Lung (tissue), 12 donors: Measurements from ENCODE around the gene CCDC86. TPM values are rescaled to one million over a fixed set of nuclear protein-coding genes. Genes with fewer than 3 reads are reported as not detected.

ENCODE experiments used
- ATAC-seq: fragments of 200-7000 bp; cut with Tn5 transposase; one replicate; pipeline ENCODE4 v1.9.1; 2020; ENCODE audit warnings: moderate number of reproducible peaks; ENCODE audit not compliant: insufficient read depth, low FRiP score
- DNase-seq, 3 donors: peaks; one replicate each; pipeline ENCODE4 v3.0.0-alpha.2; 2013 to 2017
- H3K27ac ChIP-seq, 2 donors: one replicate each; pipeline ENCODE4 v1.5.1; 2013; ENCODE audit warnings: mild to moderate bottlenecking in 2 of 2, moderate library complexity in 2 of 2, control low read depth in 1 of 2, inconsistent platforms in 1 of 2, low read depth in 1 of 2, low read length in 1 of 2
- H3K27me3 ChIP-seq, 3 donors: one replicate each; pipeline ENCODE4 v1.5.1; 2013; ENCODE audit warnings: low read length in 2 of 3; ENCODE audit not compliant: control insufficient read depth in 3 of 3, insufficient read depth in 3 of 3
- H3K36me3 ChIP-seq, 4 donors: one replicate each; pipeline ENCODE4 v1.5.1; 2013; ENCODE audit warnings: low read length in 4 of 4, mild to moderate bottlenecking in 1 of 4, moderate library complexity in 1 of 4; ENCODE audit not compliant: control insufficient read depth in 4 of 4, insufficient read depth in 4 of 4
- H3K4me1 ChIP-seq, 5 donors: one replicate each; pipeline ENCODE4 v1.5.1; 2013; ENCODE audit warnings: low read length in 5 of 5, mild to moderate bottlenecking in 2 of 5, moderate library complexity in 1 of 5; ENCODE audit not compliant: control insufficient read depth in 5 of 5, insufficient read depth in 5 of 5
- H3K4me3 ChIP-seq: one replicate; pipeline ENCODE4 v1.5.1; 2013; ENCODE audit warnings: mild to moderate bottlenecking, control low read depth, moderate library complexity
- H3K9ac ChIP-seq, 2 donors: one replicate each; pipeline ENCODE4 v1.5.1; 2013; ENCODE audit warnings: low read length in 2 of 2, control low read depth in 1 of 2; ENCODE audit not compliant: insufficient read depth in 1 of 2
- H3K9me3 ChIP-seq, 4 donors: one replicate each; pipeline ENCODE4 v1.5.1; 2013; ENCODE audit warnings: low read length in 3 of 4, mild to moderate bottlenecking in 1 of 4, moderate library complexity in 1 of 4; ENCODE audit not compliant: control insufficient read depth in 4 of 4, insufficient read depth in 3 of 4
- CTCF ChIP-seq: IDR thresholded peaks from 2 replicates; pipeline ENCODE4 v1.5.1; 2012; ENCODE audit warnings: mild to moderate bottlenecking; ENCODE audit errors: control extremely low read depth, extremely low read depth
- WGBS, 2 donors: extraction: QIAGEN DNeasy Blood & Tissue Kit; methylation state at CpG; one replicate each; pipeline ENCODE4 v1.1.7; 2013; 5-methylcytosine and 5-hydroxymethylcytosine counted together
- polyA plus RNA-seq, 2 donors: library from polyadenylated mRNA; stranded (reverse); fragments of 200-250 nt; gene quantifications; one replicate each; pipeline ENCODE4 v1.2.1, GENCODE V29; 2013
- total RNA-seq, 2 donors: library from RNA; depleted of rRNA in 1 of 2; stranded (reverse); fragments of >200 nt in 1 of 2; gene quantifications; one replicate each; pipeline ENCODE4 v1.2.1, GENCODE V29; 2014 to 2021
- donor health status: control.
- donor health status: control.
- donor health status: Bipolar disorder and iron deficiency.
- donor health status: healthy.
- donor health status: DM: yes; HTN: yes; CAD: no.

Gene CCDC86
- total and polyA plus RNA-seq, 4 donors, result 8.7 to 25.0 (median 15.0) TPM

GRCh38 chr11:60876168-60876485 lies 34.2 kb downstream of the CCDC86 start:
- Histone ChIP-seq H3K4me3 (no peak overlapping the region), H3K4me1 (peaks cover 0 to 10% (median 1%) of the 10 kb centered on the region in 5 donors), H3K9ac (no peak overlapping the region), H3K9me3 (peaks cover 0 to 2% (median 0%) of the 10 kb centered on the region in 4 donors), H3K36me3 (peaks cover 0 to 15% (median 1%) of the 10 kb centered on the region in 4 donors), H3K27ac (no peak overlapping the region), H3K27me3 (no peaks in the 10 kb centered on the region)
- no peak for TF ChIP-seq CTCF
- DNase-seq (peak in 1 of 3 donors; percentile 7), ATAC-seq (no peak)
- WGBS, 2 donors, result 99 to 100% methylated on average over 2 of the region's 2 CpGs

- Histone ChIP-seq H3K9me3 (peaks cover 0 to 2% (median 0%) of the 10 kb centered on the region in 4 donors), H3K27me3 (no peaks in the 10 kb centered on the region), H3K4me3 (no peak overlapping the region), H3K36me3 (peaks cover 0 to 15% (median 1%) of the 10 kb centered on the region in 4 donors), H3K27ac (peak overlapping the region in 1 of 2 donors; percentile 7), H3K4me1 (no peaks in the 10 kb centered on the region), H3K9ac (peak overlapping the region in 1 of 2 donors; percentile 25)
- 75 to 77% methylated on average over 5 of the region's 5 CpGs for WGBS, 2 donors
- DNase-seq (peak in 1 of 3 donors; percentile 2), ATAC-seq (no peak)
- TF ChIP-seq CTCF, result no peak
These were observed 36.6 kb downstream of the CCDC86 start for GRCh38 chr11:60878245-60879101.

GRCh38 chr11:60879104-60879503 lies 37.2 kb downstream of the CCDC86 start:
- 84 to 91% methylated on average over 1 of the region's 1 CpG for WGBS, 2 donors
- no peak for TF ChIP-seq CTCF
- no peak overlapping the region for H3K4me3 ChIP-seq
- H3K27ac ChIP-seq, result no peak overlapping the region
- H3K4me1 ChIP-seq, result no peaks in the 10 kb centered on the region
- peak overlapping the region in 1 of 2 donors; percentile 25 for H3K9ac ChIP-seq
- H3K36me3 ChIP-seq, result peaks cover 0 to 15% (median 1%) of the 10 kb centered on the region in 4 donors
- H3K9me3 ChIP-seq, result peaks cover 0 to 2% (median 0%) of the 10 kb centered on the region in 4 donors
- no peaks in the 10 kb centered on the region for H3K27me3 ChIP-seq
- ATAC-seq (no peak), DNase-seq (no peak)
